NCI-H146 (cell line): Measurements from ENCODE around the gene MMAB.

Experiments
- DNase-seq: peaks from one replicate; lab custom pipeline; 2025; lab: John Stamatoyannopoulos, UW

MMAB gene

GRCh38 chr12:109559200-109559505, 14.2 kb downstream of the MMAB start:
- no peak for DNase-seq

GRCh38 chr12:109558374-109559199, 14.7 kb downstream of the MMAB start:
- DNase-seq = no peak

- DNase-seq = no peak
Measured at GRCh38 chr12:109557805-109558204, 15.5 kb downstream of the MMAB start.

GRCh38 chr12:109557200-109557599, 16.1 kb downstream of the MMAB start:
- no peak for DNase-seq

GRCh38 chr12:109555431-109556315, 17.6 kb downstream of the MMAB start:
- peak; percentile 18 for DNase-seq

GRCh38 chr12:109554761-109555160, 18.5 kb downstream of the MMAB start:
- DNase-seq = peak; percentile 46

GRCh38 chr12:109553906-109554500, 19.3 kb downstream of the MMAB start:
- peak; percentile 5 for DNase-seq

GRCh38 chr12:109553483-109553882, 19.8 kb downstream of the MMAB start:
- no peak for DNase-seq

- DNase-seq = no peak
Measured at GRCh38 chr12:109552971-109553370, 20.3 kb downstream of the MMAB start.

- DNase-seq = no peak
Measured at GRCh38 chr12:109551108-109551507, 22.2 kb downstream of the MMAB start.

GRCh38 chr12:109550281-109550680, 23.0 kb downstream of the MMAB start:
- DNase-seq = peak; percentile 25

- DNase-seq = peak; percentile 29
Measured at GRCh38 chr12:109549613-109550270, 23.6 kb downstream of the MMAB start.

- DNase-seq = no peak
Measured at GRCh38 chr12:109548258-109548657, 25.0 kb downstream of the MMAB start.

GRCh38 chr12:109547286-109547685, 26.0 kb downstream of the MMAB start:
- no peak for DNase-seq

GRCh38 chr12:109545826-109546225, 27.5 kb downstream of the MMAB start:
- DNase-seq = no peak

- DNase-seq = no peak
Measured at GRCh38 chr12:109544955-109545531, 28.3 kb downstream of the MMAB start.

- no peak for DNase-seq
Measured at GRCh38 chr12:109542876-109543275, 30.4 kb downstream of the MMAB start.

- no peak for DNase-seq
Measured at GRCh38 chr12:109542014-109542413, 31.3 kb downstream of the MMAB start.

- DNase-seq = no peak
Measured at GRCh38 chr12:109541413-109541726, 31.9 kb downstream of the MMAB start.

GRCh38 chr12:109540526-109541412, 32.5 kb downstream of the MMAB start:
- no peak for DNase-seq

- DNase-seq = no peak
Measured at GRCh38 chr12:109539508-109539907, 33.8 kb downstream of the MMAB start.
